CD4-positive, CD25-positive, alpha-beta regulatory T cell (primary cell): ENCODE data around the gene LRRC51. TPM values are rescaled to one million over a fixed set of nuclear protein-coding genes. Genes with fewer than 3 reads are reported as not detected.

Source experiments
- ATAC-seq, 2 donors: fragments of 150-1000 bp; cut with Tn5 transposase; one replicate each; pipeline ENCODE4 v1.10.0; 2021; ENCODE audit warnings: low read depth in 2 of 2, moderate number of reproducible peaks in 2 of 2, moderate library complexity in 1 of 2
- DNase-seq, 3 donors: peaks; one replicate each; pipeline versions ENCODE4 v3.0.0 to v3.0.0-alpha.2; 2012 to 2022; ENCODE audit warnings: mixed read lengths in 1 of 3
- H3K27ac ChIP-seq: one replicate; pipeline ENCODE4 v1.7.0; 2013; ENCODE audit warnings: mild to moderate bottlenecking, low read length; ENCODE audit not compliant: insufficient read depth, poor library complexity, severe bottlenecking
- H3K27me3 ChIP-seq: one replicate; pipeline ENCODE4 v1.7.0; 2013; ENCODE audit warnings: low read length; ENCODE audit not compliant: control insufficient read depth, insufficient read depth
- H3K36me3 ChIP-seq: one replicate; pipeline ENCODE4 v1.7.0; 2013; ENCODE audit warnings: mild to moderate bottlenecking, low read length, moderate library complexity; ENCODE audit not compliant: control insufficient read depth, insufficient read depth
- H3K4me1 ChIP-seq: 2 replicates; pipeline ENCODE4 v1.7.0; 2013; ENCODE audit warnings: mild to moderate bottlenecking, low read length; ENCODE audit not compliant: insufficient read depth, control insufficient read depth, poor library complexity, severe bottlenecking
- H3K4me3 ChIP-seq: one replicate; pipeline ENCODE4 v1.7.0; 2013; ENCODE audit warnings: low read depth, mild to moderate bottlenecking, low read length, moderate library complexity
- H3K9me3 ChIP-seq, 2 experiments: 1 replicate in 1 of 2; 2 replicates in 1 of 2; pipeline ENCODE4 v1.7.0; 2013; ENCODE audit warnings: low read length in 2 of 2, mild to moderate bottlenecking in 1 of 2, moderate library complexity in 1 of 2; ENCODE audit not compliant: control insufficient read depth in 2 of 2
- H3K27ac Mint-ChIP-seq, 3 donors: one replicate each; pipeline ENCODE4 v1.8.0; 2020 to 2022; ENCODE audit warnings: mild to moderate bottlenecking in 3 of 3, mixed read lengths in 3 of 3, moderate library complexity in 2 of 3
- H3K27me3 Mint-ChIP-seq: one replicate; pipeline ENCODE4 v1.8.0; 2022; ENCODE audit warnings: mild to moderate bottlenecking, mixed read lengths
- H3K36me3 Mint-ChIP-seq: one replicate; pipeline ENCODE4 v1.8.0; 2020; ENCODE audit warnings: mixed read lengths
- H3K4me1 Mint-ChIP-seq, 4 donors: one replicate each; pipeline ENCODE4 v1.8.0; 2020 to 2022; ENCODE audit warnings: mixed read lengths in 4 of 4, mild to moderate bottlenecking in 1 of 4
- H3K4me3 Mint-ChIP-seq, 4 donors: one replicate each; pipeline ENCODE4 v1.8.0; 2020 to 2022; ENCODE audit warnings: mild to moderate bottlenecking in 4 of 4, mixed read lengths in 4 of 4, moderate library complexity in 3 of 4
- H3K9me3 Mint-ChIP-seq, 7 donors: one replicate each; pipeline ENCODE4 v1.8.0; 2020 to 2022; ENCODE audit warnings: mixed read lengths in 7 of 7, mild to moderate bottlenecking in 3 of 7, moderate library complexity in 2 of 7
- polyA plus RNA-seq, 4 donors: library from polyadenylated mRNA; unstranded; fragments of 300-500 nt; fragmentation: Illumina TruSeq; gene quantifications; one replicate each; pipeline ENCODE4 v1.2.3, GENCODE V29; 2021
- total RNA-seq: library from RNA; stranded (reverse); gene quantifications from one replicate; pipeline ENCODE4 v1.2.3, GENCODE V29; 2022

LRRC51 gene
- total and polyA plus RNA-seq, 5 donors from 2014 or later = 1.5 to 9.4 (median 4.0) TPM

DNA sequence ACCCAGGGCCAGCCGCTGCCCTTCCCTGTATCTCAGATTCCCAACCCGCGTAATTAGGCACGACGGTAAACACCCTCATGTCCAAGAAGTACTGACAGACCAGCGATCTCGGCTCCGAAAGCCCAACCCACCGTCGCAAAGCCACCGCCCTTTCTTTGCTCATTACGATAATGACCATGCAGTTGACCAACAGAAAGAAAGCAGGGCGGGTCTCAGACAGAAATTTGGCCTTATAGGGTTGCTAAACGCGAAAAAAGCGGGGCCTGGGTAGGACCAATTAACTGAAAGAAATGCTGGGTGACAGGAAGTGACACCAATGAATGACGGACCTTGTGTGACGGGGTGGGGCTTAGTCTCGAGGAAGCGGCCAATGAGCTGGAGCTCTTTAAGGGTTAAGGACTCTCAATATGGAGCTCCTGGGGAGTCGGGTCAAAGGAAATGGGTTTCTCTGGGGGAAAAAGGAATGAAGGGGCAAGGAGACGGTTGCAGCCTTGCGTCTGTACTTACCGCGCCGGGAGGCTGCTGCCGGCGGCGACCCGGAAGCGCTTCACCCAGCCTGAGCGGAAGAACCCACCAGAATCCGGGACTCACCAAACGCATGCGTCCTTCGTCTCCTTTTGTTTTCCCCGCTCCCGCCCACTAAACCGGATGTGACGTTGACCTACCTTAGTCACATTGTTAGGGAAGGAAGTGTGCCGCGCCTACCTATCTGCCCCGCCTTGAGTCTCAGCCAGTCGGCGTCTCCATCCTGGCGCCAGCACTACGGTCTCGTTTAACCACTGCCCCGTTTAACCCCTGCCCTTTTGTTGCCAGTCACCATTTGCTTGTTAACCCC, 31.7 kb downstream of the LRRC51 start, which contains the start of gene ANAPC15:
Gene ANAPC15 (minus strand): TSS at position 553 of the 835 bp plus-strand sequence. CDS start 1,419 bp downstream, outside the sequence.
- Mint-ChIP-seq H3K9me3 (no peaks in the 10 kb centered on the region), H3K4me1 (peaks cover 0 to 30% (median 20%) of the 10 kb centered on the region in 4 donors), H3K36me3 (peaks cover 9% of the 10 kb centered on the region), H3K27me3 (peaks cover 15% of the 10 kb centered on the region), H3K4me3 (peak within 1 kb of the TSS; percentile 92 to 97 (median 96)), H3K27ac (peak within 1 kb of the TSS; percentile 98 to 100 (median 99))
- Histone ChIP-seq H3K27me3 (no peaks in the 10 kb centered on the region), H3K9me3 (no peaks in the 10 kb centered on the region), H3K36me3 (peaks cover 17% of the 10 kb centered on the region), H3K4me1 (peaks cover 19% of the 10 kb centered on the region), H3K4me3 (peak within 1 kb of the TSS; percentile 93), H3K27ac (peak within 1 kb of the TSS; percentile 96)
- DNase-seq = peak; percentile 98 to 100 (median 99)
- ATAC-seq = peak; percentile 85 to 88

DNA sequence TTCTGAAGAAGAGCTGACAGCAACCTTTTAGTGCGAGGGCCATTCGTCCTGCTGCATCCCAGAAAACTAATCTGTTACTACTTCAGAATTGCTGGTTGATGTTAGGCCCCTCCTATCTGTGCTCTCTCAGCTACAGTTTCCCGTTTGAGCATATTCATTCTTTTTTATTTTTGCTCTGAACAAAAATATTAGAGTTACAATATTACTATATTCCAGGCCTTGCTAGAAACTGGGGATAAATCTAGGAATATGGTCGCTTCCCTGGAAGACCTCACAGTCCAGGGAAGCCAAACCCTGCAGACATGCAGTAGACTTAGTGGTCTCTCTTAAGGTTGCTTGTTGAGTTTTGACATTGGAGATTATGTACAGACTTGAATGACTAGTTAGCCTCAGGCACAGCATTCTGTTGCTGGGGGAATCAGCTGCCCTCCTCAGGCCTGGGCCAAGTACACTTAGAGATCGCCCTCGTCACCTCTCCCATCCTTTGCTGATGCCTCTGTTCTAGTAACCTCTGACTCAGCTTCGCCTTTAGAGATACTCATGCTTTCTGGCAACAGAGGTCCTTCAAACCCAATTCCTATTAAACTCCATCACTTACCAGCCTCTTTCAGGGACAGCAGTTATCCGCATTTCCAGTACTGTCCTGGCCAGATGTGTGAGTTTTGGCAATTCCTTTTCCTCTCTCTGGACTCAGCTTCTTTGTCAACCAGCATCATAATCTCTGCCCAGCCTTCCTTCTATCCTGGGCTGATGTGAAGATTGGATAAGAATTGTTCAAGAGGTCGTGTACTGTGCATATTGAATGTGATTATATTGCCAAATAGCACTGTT, 32.5 kb downstream of the LRRC51 start:
- H3K9me3 ChIP-seq = no peaks in the 10 kb centered on the region
- H3K36me3 ChIP-seq = peaks cover 12% of the 10 kb centered on the region
- Mint-ChIP-seq H3K36me3 (peaks cover 7% of the 10 kb centered on the region), H3K27me3 (peaks cover 15% of the 10 kb centered on the region), H3K9me3 (no peaks in the 10 kb centered on the region), H3K27ac (peak overlapping the region; percentile 98 to 100 (median 99)), H3K4me1 (peaks cover 0 to 30% (median 20%) of the 10 kb centered on the region in 4 donors), H3K4me3 (peak overlapping the region; percentile 92 to 97 (median 96))
- H3K4me1 ChIP-seq = peaks cover 19% of the 10 kb centered on the region
- ATAC-seq = no peak
- H3K4me3 ChIP-seq = peak overlapping the region; percentile 93
- H3K27ac ChIP-seq = peak overlapping the region; percentile 96
- DNase-seq = no peak
- no peaks in the 10 kb centered on the region for H3K27me3 ChIP-seq

GRCh38 chr11:72114570-72114969, 33.9 kb downstream of the LRRC51 start:
- Histone ChIP-seq H3K4me1 (peaks cover 19% of the 10 kb centered on the region), H3K9me3 (no peaks in the 10 kb centered on the region), H3K4me3 (no peak overlapping the region), H3K27me3 (no peaks in the 10 kb centered on the region), H3K36me3 (peaks cover 1% of the 10 kb centered on the region), H3K27ac (no peak overlapping the region)
- Mint-ChIP-seq H3K27me3 (peaks cover 15% of the 10 kb centered on the region), H3K9me3 (no peaks in the 10 kb centered on the region), H3K4me1 (peaks cover 0 to 30% (median 20%) of the 10 kb centered on the region in 4 donors), H3K36me3 (peaks cover 7% of the 10 kb centered on the region), H3K27ac (peak overlapping the region; percentile 22 to 63 (median 39)), H3K4me3 (no peak overlapping the region)
- ATAC-seq (no peak), DNase-seq (no peak)

GRCh38 chr11:72116019-72116755, 35.5 kb downstream of the LRRC51 start:
- Histone ChIP-seq H3K27me3 (no peaks in the 10 kb centered on the region), H3K9me3 (no peaks in the 10 kb centered on the region), H3K4me1 (peaks cover 18% of the 10 kb centered on the region), H3K27ac (no peak overlapping the region), H3K36me3 (no peaks in the 10 kb centered on the region), H3K4me3 (no peak overlapping the region)
- peaks cover 0 to 25% (median 17%) of the 10 kb centered on the region in 4 donors for H3K4me1 Mint-ChIP-seq
- no peak for DNase-seq
- no peak overlapping the region for H3K4me3 Mint-ChIP-seq
- no peak for ATAC-seq
- H3K27ac Mint-ChIP-seq = no peak overlapping the region
- no peaks in the 10 kb centered on the region for H3K36me3 Mint-ChIP-seq
- H3K9me3 Mint-ChIP-seq = no peaks in the 10 kb centered on the region
- peaks cover 20% of the 10 kb centered on the region for H3K27me3 Mint-ChIP-seq

- DNase-seq = no peak
- Histone ChIP-seq H3K27ac (no peak overlapping the region), H3K36me3 (no peaks in the 10 kb centered on the region), H3K4me3 (no peak overlapping the region), H3K4me1 (no peaks in the 10 kb centered on the region), H3K27me3 (no peaks in the 10 kb centered on the region), H3K9me3 (no peaks in the 10 kb centered on the region)
- Mint-ChIP-seq H3K4me3 (no peak overlapping the region), H3K27me3 (peaks cover 23% of the 10 kb centered on the region), H3K9me3 (peaks cover 0 to 3% (median 0%) of the 10 kb centered on the region in 7 donors), H3K36me3 (no peaks in the 10 kb centered on the region), H3K4me1 (no peaks in the 10 kb centered on the region), H3K27ac (peak overlapping the region in 1 of 3 donors; percentile 29)
- ATAC-seq = no peak
These were observed 38.5 kb downstream of the LRRC51 start for GRCh38 chr11:72119198-72119597.

GRCh38 chr11:72120930-72121329, 40.3 kb downstream of the LRRC51 start:
- Mint-ChIP-seq H3K27me3 (peaks cover 28% of the 10 kb centered on the region), H3K9me3 (peaks cover 0 to 3% (median 0%) of the 10 kb centered on the region in 7 donors), H3K4me1 (no peaks in the 10 kb centered on the region), H3K4me3 (no peak overlapping the region), H3K27ac (no peak overlapping the region), H3K36me3 (no peaks in the 10 kb centered on the region)
- Histone ChIP-seq H3K27ac (no peak overlapping the region), H3K4me1 (no peaks in the 10 kb centered on the region), H3K4me3 (no peak overlapping the region), H3K36me3 (no peaks in the 10 kb centered on the region), H3K27me3 (no peaks in the 10 kb centered on the region), H3K9me3 (no peaks in the 10 kb centered on the region)
- ATAC-seq (no peak), DNase-seq (no peak)

GRCh38 chr11:72122607-72123006, 42.0 kb downstream of the LRRC51 start:
- Histone ChIP-seq H3K4me3 (no peak overlapping the region), H3K27ac (no peak overlapping the region), H3K4me1 (no peaks in the 10 kb centered on the region), H3K36me3 (no peaks in the 10 kb centered on the region), H3K27me3 (no peaks in the 10 kb centered on the region), H3K9me3 (peaks cover 0 to 6% of the 10 kb centered on the region in 2 experiments)
- Mint-ChIP-seq H3K27ac (no peak overlapping the region), H3K36me3 (no peaks in the 10 kb centered on the region), H3K4me3 (no peak overlapping the region), H3K4me1 (no peaks in the 10 kb centered on the region), H3K9me3 (peaks cover 0 to 9% (median 1%) of the 10 kb centered on the region in 7 donors), H3K27me3 (peaks cover 22% of the 10 kb centered on the region)
- ATAC-seq = no peak
- DNase-seq = no peak
